Breast epithelium (tissue), 3 donors: ENCODE data around the gene FKBP2.

ENCODE experiments used
- POLR2AphosphoS5 ChIP-seq, 3 donors: sonication (generic); formaldehyde crosslinking; IDR thresholded peaks; one replicate each; pipeline ENCODE4 v1.6.1; 2017; ENCODE audit warnings: antibody characterized with exemption in 3 of 3
- TF ChIP-seq, protein P1 (sequence below), 3 donors: fragments of 450-650 bp; IDR thresholded peaks; one replicate each; pipeline ENCODE4 v1.5.1; 2016 to 2017; ENCODE audit warnings: antibody characterized with exemption in 3 of 3, mild to moderate bottlenecking in 3 of 3, moderate library complexity in 3 of 3

DNA sequence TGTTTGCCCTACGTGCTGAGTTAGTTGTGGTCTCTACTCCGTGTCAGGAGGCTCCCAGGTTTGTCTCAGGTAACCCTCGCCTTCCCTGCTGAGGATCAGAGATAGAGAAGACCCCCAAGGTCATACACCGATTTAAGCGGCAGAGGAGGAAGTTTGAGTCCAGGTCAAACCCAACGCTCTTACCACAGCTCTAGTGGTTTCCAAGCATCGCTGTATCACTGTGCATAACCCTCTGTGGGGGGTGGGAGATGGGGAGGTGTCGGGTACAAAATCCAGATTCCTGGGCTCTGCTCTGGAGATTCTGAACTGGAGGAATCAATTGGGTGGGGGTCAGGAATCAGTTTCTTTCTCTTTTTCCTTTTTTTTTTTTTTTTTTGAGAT is 9.9 kb upstream of the FKBP2 start:
- TF ChIP-seq, protein P1, sequence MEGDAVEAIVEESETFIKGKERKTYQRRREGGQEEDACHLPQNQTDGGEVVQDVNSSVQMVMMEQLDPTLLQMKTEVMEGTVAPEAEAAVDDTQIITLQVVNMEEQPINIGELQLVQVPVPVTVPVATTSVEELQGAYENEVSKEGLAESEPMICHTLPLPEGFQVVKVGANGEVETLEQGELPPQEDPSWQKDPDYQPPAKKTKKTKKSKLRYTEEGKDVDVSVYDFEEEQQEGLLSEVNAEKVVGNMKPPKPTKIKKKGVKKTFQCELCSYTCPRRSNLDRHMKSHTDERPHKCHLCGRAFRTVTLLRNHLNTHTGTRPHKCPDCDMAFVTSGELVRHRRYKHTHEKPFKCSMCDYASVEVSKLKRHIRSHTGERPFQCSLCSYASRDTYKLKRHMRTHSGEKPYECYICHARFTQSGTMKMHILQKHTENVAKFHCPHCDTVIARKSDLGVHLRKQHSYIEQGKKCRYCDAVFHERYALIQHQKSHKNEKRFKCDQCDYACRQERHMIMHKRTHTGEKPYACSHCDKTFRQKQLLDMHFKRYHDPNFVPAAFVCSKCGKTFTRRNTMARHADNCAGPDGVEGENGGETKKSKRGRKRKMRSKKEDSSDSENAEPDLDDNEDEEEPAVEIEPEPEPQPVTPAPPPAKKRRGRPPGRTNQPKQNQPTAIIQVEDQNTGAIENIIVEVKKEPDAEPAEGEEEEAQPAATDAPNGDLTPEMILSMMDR (IDR thresholded peaks at IDR 0.05) = no peak
- no peak for TF ChIP-seq POLR2AphosphoS5 (IDR thresholded peaks at IDR 0.05)
